ENCODE data around the gene DLGAP1. TPM values are rescaled to one million over a fixed set of nuclear protein-coding genes. Genes with fewer than 3 reads are reported as not detected.

Gene DLGAP1
- total RNA-seq, 1 donor from 2014 or later = 11.5 TPM

DNA sequence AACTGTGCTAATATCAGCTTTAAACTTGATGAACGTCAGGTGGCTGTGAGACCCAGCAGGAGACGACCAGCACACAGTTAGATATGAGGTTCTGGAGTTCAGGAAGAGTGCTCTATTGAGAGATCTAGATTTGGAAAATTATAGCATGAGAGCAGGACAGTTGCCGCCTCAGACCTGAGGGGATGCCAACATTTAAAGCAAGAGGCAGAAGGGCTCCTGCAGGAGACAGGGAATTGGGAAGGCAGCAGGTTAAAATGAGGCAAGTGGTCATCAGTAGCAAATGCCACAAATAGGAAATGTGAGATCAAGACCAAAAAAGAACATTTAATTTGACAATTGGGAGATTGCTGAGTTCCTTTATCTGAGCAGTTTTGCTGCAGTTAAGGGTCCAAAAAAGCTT, 533.3 kb downstream of the DLGAP1 start:
- Mint-ChIP-seq H3K9me3 (no peaks in the 10 kb centered on the region), H3K36me3 (ENCODE audit: low read depth) (no peaks in the 10 kb centered on the region), H3K27me3 (ENCODE audit: low read depth) (no peaks in the 10 kb centered on the region), H3K4me3 (no peak overlapping the region), H3K27ac (ENCODE audit: unreplicated experiment) (no peak overlapping the region), H3K4me1 (no peaks in the 10 kb centered on the region)
- no peak for DNase-seq (ENCODE audit: low read depth, low spot score)
- TF ChIP-seq, protein P1, sequence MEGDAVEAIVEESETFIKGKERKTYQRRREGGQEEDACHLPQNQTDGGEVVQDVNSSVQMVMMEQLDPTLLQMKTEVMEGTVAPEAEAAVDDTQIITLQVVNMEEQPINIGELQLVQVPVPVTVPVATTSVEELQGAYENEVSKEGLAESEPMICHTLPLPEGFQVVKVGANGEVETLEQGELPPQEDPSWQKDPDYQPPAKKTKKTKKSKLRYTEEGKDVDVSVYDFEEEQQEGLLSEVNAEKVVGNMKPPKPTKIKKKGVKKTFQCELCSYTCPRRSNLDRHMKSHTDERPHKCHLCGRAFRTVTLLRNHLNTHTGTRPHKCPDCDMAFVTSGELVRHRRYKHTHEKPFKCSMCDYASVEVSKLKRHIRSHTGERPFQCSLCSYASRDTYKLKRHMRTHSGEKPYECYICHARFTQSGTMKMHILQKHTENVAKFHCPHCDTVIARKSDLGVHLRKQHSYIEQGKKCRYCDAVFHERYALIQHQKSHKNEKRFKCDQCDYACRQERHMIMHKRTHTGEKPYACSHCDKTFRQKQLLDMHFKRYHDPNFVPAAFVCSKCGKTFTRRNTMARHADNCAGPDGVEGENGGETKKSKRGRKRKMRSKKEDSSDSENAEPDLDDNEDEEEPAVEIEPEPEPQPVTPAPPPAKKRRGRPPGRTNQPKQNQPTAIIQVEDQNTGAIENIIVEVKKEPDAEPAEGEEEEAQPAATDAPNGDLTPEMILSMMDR (conservative IDR thresholded peaks at IDR 0.05) = no peak

DNA sequence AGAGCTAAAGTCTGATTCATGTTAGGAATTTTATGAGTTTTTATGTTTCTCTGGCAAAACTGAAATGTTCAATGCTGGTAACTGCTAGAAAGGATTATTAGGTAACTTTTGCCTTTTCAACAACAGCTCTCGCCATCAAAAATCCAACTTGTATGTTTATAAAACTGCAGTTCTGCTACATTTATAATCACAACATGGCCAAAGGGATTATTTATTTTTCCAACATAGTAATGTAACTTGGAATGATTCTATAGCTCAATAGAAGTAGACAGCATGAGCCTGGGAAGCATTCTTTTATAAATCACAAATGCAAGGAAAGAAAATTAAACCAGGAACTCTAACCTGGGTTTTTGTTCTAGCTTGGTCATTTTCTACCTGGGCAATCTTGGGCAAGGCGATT, 534.3 kb downstream of the DLGAP1 start:
- Mint-ChIP-seq H3K9me3 (no peaks in the 10 kb centered on the region), H3K4me1 (no peaks in the 10 kb centered on the region), H3K36me3 (ENCODE audit: low read depth) (no peaks in the 10 kb centered on the region), H3K4me3 (no peak overlapping the region), H3K27ac (ENCODE audit: unreplicated experiment) (no peak overlapping the region), H3K27me3 (ENCODE audit: low read depth) (no peaks in the 10 kb centered on the region)
- DNase-seq (ENCODE audit: low read depth, low spot score) = no peak
- TF ChIP-seq, protein P1 (conservative IDR thresholded peaks at IDR 0.05) = no peak

DNA sequence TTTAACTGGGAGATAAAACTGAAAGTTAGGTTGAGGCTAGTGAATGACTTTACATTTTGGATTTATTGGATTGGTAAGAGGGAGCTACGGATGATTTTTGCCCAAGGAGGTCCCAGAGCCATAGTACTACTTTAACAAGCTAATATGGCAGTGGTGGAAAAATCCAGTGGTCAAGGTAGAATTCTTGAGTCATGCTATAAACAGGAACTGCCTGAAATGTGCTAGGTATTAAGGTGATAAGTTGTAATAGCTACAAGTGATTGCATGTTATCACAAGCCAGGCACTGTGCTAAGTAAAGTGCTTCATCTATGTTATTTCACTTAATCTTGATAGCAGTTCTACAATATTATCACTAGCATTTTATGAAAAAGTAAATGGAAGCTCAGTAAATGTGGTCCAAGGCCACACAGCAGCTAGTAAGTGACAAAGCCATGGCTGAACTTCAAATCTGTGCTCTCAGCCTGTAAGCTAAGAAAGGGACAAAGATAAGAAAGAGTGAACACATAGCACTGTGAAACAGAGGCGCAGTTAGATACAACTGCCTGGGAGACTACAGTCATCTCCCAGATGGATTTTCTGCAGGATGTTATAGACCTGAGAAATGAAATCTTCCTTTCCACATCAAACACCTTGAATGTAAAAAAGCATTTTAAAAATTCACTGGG, 535.6 kb downstream of the DLGAP1 start:
- no peaks in the 10 kb centered on the region for H3K36me3 Mint-ChIP-seq (ENCODE audit: low read depth)
- H3K27ac Mint-ChIP-seq (ENCODE audit: unreplicated experiment) = no peak overlapping the region
- H3K4me1 Mint-ChIP-seq = no peaks in the 10 kb centered on the region
- H3K9me3 Mint-ChIP-seq = no peaks in the 10 kb centered on the region
- no peak for DNase-seq (ENCODE audit: low read depth, low spot score)
- TF ChIP-seq, protein P1 (conservative IDR thresholded peaks at IDR 0.05) = no peak
- no peak overlapping the region for H3K4me3 Mint-ChIP-seq
- H3K27me3 Mint-ChIP-seq (ENCODE audit: low read depth) = no peaks in the 10 kb centered on the region

DNA sequence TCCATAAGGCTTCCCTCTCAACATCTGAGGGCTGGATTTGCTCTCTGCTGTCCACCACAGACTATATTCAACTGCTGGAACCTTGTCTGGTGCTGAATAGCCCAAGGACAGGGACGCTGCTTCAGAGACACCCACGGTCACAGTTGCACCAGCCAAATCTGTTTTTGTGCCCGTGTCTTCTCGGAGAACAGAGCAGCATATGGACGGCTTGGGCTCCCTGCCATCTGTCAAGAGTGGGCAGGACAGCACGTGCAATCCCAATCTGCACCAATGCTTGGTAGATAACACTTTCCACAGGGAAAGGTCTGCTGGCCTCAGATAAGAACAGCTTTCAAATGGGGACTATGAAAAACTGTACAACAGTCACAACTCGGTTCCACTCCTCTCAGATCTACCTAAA, 539.0 kb downstream of the DLGAP1 start:
- Mint-ChIP-seq H3K4me3 (no peak overlapping the region), H3K4me1 (no peaks in the 10 kb centered on the region), H3K27me3 (ENCODE audit: low read depth) (no peaks in the 10 kb centered on the region), H3K27ac (ENCODE audit: unreplicated experiment) (no peak overlapping the region), H3K36me3 (ENCODE audit: low read depth) (no peaks in the 10 kb centered on the region), H3K9me3 (no peaks in the 10 kb centered on the region)
- TF ChIP-seq, protein P1 (conservative IDR thresholded peaks at IDR 0.05) = no peak
- no peak for DNase-seq (ENCODE audit: low read depth, low spot score)

DNA sequence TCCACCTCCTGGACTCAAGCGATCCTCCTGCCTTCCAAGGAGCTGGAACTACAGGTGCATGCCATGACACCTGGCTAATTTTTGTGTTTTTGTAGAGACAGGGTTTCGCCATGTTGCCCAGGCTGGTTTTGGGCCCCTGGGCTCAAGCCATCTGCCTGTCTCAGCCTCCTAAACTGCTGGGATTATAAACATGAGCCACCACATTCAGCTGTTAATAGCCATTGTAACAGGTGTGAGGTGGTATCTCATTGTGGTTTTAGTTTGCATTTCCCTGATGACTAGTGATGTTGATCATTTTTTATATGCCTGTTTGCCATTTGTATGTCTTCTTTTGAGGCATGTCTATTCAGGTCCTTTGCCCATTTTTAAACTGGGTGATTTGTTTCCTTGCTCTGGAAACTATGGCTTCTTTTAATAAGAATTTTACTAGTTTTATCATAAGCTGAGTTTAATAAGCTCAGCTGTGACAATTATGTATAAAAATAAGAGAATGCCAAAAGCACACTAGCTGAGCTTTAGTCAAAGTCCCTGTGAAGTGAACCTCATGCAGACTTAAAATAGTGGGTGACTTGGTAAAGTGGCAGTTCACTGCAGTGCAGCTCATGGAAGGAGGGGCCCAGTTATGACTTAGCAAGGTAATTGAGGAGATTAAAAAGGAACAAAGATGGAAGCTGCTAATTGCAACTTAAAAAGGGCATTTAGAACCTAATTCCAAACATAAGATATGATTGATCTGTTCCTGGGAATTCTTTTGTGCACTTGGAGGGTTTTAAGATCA, 540.1 kb downstream of the DLGAP1 start:
- Mint-ChIP-seq H3K4me1 (no peaks in the 10 kb centered on the region), H3K27me3 (ENCODE audit: low read depth) (no peaks in the 10 kb centered on the region), H3K27ac (ENCODE audit: unreplicated experiment) (no peak overlapping the region), H3K36me3 (ENCODE audit: low read depth) (no peaks in the 10 kb centered on the region), H3K9me3 (no peaks in the 10 kb centered on the region), H3K4me3 (no peak overlapping the region)
- no peak for DNase-seq (ENCODE audit: low read depth, low spot score)
- TF ChIP-seq, protein P1 (conservative IDR thresholded peaks at IDR 0.05) = no peak
